ENCODE data around the gene STX19.

DNA sequence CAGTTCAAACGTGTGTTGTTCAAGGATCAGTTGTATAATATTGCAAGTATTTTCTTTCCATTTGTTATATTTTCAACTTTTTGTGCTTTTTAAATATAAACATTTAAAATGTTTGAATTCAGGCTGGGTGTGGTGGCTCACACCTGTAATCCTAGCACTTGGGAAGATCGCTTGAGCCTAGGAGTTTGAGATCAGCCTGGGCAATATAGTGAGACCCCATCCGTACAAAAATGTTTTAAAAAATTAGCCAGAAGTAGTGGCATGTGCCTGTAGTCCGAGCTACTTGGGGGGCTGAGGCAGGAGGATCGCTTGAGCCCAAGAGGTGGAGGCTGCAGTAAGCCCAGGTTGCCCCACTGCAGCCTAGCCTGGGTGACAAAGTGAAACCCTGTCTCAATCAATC is 43.8 kb downstream of the STX19 start:
- TF ChIP-seq, protein P1, sequence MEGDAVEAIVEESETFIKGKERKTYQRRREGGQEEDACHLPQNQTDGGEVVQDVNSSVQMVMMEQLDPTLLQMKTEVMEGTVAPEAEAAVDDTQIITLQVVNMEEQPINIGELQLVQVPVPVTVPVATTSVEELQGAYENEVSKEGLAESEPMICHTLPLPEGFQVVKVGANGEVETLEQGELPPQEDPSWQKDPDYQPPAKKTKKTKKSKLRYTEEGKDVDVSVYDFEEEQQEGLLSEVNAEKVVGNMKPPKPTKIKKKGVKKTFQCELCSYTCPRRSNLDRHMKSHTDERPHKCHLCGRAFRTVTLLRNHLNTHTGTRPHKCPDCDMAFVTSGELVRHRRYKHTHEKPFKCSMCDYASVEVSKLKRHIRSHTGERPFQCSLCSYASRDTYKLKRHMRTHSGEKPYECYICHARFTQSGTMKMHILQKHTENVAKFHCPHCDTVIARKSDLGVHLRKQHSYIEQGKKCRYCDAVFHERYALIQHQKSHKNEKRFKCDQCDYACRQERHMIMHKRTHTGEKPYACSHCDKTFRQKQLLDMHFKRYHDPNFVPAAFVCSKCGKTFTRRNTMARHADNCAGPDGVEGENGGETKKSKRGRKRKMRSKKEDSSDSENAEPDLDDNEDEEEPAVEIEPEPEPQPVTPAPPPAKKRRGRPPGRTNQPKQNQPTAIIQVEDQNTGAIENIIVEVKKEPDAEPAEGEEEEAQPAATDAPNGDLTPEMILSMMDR (IDR thresholded peaks at IDR 0.05), result no peak
- no peak for TF ChIP-seq POLR2A (IDR thresholded peaks at IDR 0.05)

Measured in tibial nerve (tissue), 3 donors.